NCI-H2081 treated with DMSO at 0.1 percent for 48 hours (cell line): ENCODE data around the gene SUMO3.
"Not testable (repeated sequence)": the region's sequence is repeated elsewhere in the genome, so short reads cannot be mapped to it uniquely, and the experiment has no call there.

Experiments used
- DNase-seq: peaks from one replicate; lab custom pipeline; 2025; lab: John Stamatoyannopoulos, UW

Gene SUMO3

DNA sequence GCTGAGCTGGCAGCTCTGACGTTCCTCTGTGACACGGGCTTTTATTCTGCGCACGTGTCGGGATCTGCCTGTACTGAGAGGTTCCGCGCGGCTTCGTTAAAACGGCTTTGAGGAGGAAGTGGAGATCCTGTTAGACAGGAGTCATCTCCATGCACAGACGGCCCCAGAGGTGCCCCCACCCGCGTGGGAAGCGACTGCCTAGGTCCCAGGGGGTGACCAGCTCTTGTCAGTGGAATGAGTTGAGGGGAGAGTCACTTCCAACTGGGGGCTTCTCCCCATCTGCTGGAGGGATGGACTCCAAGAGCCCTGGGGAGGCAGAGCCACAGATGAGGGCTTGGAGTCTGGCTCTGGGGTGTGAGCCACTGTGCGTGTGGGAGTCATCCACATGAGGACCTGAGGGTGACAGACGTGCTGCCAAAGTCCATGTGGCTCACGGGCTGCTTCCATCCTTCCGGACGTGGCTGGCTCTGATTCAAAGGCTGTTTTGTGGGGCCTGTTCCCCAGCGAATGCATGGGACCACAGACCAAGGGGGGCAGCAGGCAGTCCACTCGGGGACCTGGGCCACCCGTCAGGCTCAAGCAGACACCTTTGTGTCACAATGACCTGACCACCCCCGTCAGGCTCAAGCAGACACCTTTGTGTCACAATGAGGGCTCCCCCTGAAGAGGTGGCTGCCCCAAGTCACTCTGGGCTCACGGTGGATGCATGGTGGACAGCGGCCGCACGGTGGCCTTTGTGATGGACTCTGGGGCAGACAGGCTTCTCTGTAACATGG, 28.8 kb upstream of the SUMO3 start:
- no peak for DNase-seq

GRCh38 chr21:44846224-44846484, 28.3 kb upstream of the SUMO3 start:
- DNase-seq: no peak

DNA sequence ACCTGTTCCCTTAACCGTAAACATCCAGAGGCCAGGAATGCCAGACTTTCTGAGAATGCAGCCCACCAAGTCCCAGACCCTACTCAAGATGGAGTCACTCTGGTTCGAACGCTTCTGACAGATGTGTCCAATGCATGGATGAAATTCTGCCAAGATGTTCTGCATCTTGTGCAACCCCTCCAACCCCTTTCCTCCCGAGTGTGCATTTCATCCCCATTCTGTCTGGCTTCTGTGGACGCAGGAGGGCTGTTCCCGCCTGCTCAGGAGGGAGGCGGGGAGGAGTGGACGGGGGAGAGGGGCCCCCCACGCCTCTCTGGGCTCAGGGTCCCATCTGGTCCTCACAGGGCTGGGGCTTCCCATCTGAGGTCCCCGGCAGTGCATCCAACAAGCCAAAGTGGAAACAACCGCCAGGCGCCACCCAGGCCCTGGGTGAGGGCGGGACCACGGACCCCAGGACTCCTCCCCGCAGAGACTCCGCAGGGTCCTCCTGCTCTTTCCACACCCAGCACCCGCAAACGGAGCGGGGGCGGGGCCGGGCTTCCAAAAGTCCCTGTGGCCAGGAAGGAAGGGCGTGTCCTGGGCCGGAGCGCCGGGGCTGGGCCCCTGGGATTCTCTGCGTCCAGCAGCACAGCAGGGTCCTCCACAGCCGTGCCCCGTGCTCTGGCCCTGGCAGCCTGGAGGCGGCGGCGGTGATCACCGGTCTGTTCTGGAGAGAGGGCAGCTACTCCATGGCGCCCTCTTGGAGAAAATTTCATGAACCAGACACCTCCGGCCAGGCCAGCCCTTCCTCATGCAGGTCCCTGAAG, 27.8 kb upstream of the SUMO3 start:
- no peak for DNase-seq

DNA sequence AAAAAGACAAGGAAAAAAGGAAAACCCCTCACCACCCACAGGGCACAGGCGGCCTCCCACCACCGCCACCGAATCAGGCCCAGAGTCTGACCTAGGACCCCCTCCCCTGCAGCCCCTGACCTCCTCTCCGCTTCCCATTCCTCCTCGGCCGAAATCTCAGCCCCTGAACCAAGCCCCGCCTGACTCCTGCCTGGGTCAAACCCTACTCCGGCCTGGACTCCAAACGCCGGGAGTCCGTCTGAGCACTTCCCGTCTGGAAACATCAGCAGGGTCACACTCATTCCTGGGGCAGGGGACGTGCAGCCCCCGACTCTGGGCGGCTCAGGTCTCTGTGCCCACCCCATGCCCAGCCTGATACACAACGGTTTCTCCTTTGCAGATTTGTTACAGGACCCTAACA, 26.4 kb upstream of the SUMO3 start:
- DNase-seq: no peak

DNA sequence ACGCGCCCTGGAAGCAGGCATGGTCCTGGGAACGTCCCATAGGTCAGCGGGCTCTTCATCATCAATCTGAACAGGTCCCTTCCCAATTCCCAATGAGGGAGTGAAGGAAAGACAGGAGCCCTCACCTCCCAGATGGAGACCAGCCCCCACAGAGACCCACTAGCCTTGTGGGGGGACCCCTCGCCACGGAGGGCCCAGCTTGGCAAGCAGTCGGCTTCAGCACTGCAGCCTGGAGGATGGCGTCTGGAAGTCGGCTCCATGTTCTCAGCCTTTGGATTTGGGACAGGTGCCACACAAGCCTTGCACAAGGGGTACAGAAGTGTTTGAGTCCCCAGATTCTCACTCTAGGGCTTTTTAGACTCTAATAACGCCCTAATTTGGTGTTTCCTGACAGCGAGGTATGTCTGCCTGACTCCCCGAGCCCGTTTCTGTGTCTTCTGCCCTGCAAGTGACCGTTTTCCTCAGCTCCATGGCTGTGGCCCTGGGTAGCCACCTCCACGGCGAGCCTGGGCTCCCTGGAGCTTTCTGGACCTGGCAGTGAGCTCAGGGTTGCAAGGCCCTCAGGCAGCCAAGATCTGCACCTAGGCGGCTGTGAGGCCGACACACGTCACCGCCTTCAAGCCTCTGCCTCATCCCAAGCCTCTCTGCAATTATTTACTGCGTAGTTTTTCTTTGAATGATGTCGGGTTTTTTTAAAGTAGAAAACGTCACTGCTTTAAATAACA, 25.0 kb upstream of the SUMO3 start:
- DNase-seq: no peak

GRCh38 chr21:44842087-44842486, 24.2 kb upstream of the SUMO3 start:
- no peak for DNase-seq

- DNase-seq: no peak
Observed at GRCh38 chr21:44840771-44841170, 22.9 kb upstream of the SUMO3 start.

DNA sequence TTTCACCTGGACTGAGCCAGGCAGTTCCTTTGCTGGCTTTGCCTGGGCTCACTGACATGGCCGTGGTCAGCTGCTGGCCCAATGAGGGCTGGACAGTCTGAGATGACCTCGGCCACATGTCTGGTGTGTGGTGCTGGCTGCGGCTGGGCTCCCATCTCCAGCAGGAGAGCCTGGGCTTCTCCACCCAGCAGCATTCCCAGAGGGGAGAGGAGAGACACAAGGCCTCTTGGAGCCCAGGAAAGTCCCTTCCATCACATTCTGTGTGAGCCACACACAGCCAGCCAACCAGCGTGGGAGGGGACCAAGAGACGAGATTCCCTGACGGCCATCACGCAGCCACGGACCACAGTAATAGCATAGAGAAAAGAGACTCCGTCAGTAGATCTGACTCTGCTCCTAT, 21.1 kb upstream of the SUMO3 start:
- no peak for DNase-seq

DNA sequence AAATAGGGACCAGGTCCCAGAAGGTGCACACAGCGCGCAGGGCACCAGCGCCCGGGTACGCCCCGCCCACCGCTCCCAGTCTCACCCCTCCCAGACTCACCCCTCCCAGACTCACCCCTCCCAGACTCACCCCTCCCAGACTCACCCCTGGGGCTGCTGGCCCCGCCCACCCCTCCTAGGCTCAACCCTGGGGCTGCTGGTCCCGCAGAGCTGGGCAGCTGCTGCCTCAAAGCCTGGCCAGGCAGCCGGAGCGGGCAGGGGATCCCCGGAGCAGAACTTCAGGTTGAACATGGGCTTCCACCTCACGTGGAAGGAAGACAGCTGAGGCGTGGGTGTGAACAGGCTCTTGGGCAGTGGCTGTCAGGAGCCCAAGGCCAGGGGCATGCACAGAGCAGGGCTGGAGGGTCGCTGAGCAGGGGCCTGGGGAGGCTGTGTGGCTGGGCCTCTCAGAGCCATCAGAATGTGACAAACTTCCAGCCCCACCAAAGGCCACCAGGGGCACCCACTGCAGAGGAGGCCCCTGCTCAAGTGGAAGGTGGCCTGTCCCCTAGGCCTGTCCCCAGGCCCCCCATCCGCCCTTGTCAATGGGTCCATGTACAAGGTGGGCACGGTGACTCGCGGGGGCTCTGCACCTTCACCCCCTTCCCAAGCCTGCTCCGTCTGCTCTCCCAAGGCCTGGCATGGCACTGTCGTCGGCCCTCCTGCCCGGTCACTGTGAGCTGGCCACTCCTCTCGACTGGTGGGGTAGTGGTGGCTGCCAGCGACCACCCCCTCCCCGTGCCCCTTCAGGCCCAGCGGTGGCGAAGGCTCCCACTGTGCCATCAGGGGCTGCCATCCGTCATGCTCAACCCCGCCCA, 20.4 kb upstream of the SUMO3 start:
- DNase-seq: no peak

GRCh38 chr21:44837537-44837936, 19.7 kb upstream of the SUMO3 start:
- DNase-seq: no peak

- no peak for DNase-seq
Observed at GRCh38 chr21:44836666-44837471, 19.0 kb upstream of the SUMO3 start.

GRCh38 chr21:44836349-44836665, 18.4 kb upstream of the SUMO3 start:
- DNase-seq: no peak

DNA sequence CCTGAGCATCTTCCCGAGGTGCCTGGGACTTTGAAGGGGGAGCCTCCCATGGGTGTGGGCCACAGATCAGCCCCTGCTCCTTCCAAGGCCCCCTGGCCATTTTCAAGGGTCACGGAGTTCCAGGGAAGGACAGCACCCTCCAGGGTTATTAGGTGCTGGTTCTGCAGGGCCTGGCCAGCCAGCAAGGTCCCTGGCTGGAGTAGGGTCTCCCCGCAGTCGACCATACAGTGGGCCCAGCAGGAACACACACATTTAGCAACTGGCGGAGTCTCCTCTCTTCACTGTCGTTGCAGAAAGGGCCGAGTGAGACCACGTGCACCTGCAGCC, 17.7 kb upstream of the SUMO3 start:
- no peak for DNase-seq

- no peak for DNase-seq
Observed at GRCh38 chr21:44834951-44835646, 17.2 kb upstream of the SUMO3 start.

DNA sequence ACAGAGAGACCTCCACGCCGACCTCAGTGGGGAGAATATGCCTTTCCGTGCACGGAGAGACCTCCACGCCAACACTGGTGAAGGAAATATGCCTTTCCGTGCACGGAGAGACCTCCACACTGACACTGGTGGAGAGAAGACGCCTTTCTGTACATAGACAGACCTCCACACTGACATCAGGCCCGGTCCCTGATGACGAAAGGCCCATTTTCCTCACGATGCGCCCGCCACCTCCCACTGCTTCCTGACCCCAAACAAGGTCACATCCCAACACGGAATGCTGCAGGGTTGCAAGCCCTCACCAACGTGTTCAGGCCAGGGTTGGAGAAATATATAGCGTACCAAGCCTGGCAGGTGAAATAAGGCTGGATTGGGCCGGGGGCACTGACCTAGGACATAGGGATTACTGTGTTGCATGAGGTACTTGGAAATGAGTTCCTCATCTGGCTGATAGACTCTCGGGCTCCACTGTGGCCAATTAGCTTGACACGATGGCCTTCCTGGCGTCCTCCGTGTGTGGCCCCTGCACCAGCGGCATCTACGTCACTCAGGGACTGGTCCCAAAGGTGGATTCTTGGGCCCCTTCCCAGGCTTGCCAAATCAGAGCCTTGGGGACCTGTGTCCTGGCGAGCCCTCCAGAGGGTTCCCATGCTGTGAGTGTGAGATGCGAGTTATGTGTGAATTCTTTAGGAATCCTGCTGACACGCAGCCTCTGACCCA, 16.5 kb upstream of the SUMO3 start:
- DNase-seq: no peak

GRCh38 chr21:44833663-44834062, 15.8 kb upstream of the SUMO3 start:
- no peak for DNase-seq

GRCh38 chr21:44832516-44833255, 14.8 kb upstream of the SUMO3 start:
- DNase-seq: not testable (repeated sequence)

DNA sequence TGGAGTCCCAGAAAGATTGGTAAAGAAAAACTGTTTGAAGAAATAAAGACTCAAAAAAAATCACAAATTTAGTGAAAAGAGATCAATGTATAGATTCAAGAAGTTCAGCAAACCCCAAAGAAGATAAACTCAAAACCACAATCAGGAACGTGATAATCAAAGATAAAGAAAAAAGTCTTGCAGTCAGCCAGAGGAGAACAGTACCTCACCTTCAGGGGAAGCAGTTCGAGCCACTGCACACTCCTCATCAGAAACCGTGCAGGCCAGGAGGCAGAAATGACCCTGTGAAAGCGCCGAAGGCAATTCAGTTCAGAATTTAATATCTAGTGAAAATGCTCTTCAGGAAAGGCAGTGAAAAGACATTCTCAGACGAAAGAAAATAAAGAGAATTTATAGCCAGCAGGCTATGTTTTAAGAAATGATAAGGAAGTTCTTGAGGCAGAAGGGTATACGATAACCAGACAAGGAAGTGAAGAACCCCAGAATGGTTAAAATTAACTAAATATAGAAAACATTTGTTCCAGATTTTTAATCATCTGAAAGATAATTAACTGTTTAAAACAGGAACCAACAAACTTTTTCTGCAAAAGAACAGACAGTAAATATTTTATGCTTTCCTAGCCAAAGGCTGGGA, 13.5 kb upstream of the SUMO3 start:
- DNase-seq: no peak

- DNase-seq: no peak
Observed at GRCh38 chr21:44829507-44830092, 11.7 kb upstream of the SUMO3 start.
